ENCODE data around the gene PPP1R7. TPM values are rescaled to one million over a fixed set of nuclear protein-coding genes. Genes with fewer than 3 reads are reported as not detected.

Gene PPP1R7
- total RNA-seq, 1 experiment from 2014 or later, result 80.2 TPM

- Histone ChIP-seq H3K9me3 (no peaks in the 10 kb centered on the region), H3K27me3 (no peaks in the 10 kb centered on the region), H3K4me3 (no peak overlapping the region), H3K36me3 (peaks cover 2% of the 10 kb centered on the region; the same call in 1 of the 2 replicates)
- no peak for DNase-seq
Measured at GRCh38 chr2:241134711-241135110, 15.6 kb upstream of the PPP1R7 start.

GRCh38 chr2:241135737-241136136 is 14.5 kb upstream of the PPP1R7 start:
- H3K27me3 ChIP-seq, result no peaks in the 10 kb centered on the region
- H3K4me3 ChIP-seq, result no peak overlapping the region
- H3K9me3 ChIP-seq, result no peaks in the 10 kb centered on the region
- no peak for DNase-seq
- peaks cover 2% of the 10 kb centered on the region; the same call in 1 of the 2 replicates for H3K36me3 ChIP-seq

- no peaks in the 10 kb centered on the region for H3K9me3 ChIP-seq
- H3K27me3 ChIP-seq, result no peaks in the 10 kb centered on the region
Measured at GRCh38 chr2:241136191-241136590, 14.1 kb upstream of the PPP1R7 start.

GRCh38 chr2:241136661-241137260 is 13.5 kb upstream of the PPP1R7 start:
- Histone ChIP-seq H3K36me3 (peaks cover 2% of the 10 kb centered on the region; the same call in 1 of the 2 replicates), H3K27me3 (no peaks in the 10 kb centered on the region), H3K9me3 (no peaks in the 10 kb centered on the region), H3K4me3 (no peak overlapping the region)
- no peak for DNase-seq

More at GRCh38 chr2:241136191-241136590, 14.1 kb upstream of the PPP1R7 start:
- DNase-seq, result no peak
- Histone ChIP-seq H3K4me3 (no peak overlapping the region), H3K36me3 (peaks cover 2% of the 10 kb centered on the region; the same call in 1 of the 2 replicates)

DNA sequence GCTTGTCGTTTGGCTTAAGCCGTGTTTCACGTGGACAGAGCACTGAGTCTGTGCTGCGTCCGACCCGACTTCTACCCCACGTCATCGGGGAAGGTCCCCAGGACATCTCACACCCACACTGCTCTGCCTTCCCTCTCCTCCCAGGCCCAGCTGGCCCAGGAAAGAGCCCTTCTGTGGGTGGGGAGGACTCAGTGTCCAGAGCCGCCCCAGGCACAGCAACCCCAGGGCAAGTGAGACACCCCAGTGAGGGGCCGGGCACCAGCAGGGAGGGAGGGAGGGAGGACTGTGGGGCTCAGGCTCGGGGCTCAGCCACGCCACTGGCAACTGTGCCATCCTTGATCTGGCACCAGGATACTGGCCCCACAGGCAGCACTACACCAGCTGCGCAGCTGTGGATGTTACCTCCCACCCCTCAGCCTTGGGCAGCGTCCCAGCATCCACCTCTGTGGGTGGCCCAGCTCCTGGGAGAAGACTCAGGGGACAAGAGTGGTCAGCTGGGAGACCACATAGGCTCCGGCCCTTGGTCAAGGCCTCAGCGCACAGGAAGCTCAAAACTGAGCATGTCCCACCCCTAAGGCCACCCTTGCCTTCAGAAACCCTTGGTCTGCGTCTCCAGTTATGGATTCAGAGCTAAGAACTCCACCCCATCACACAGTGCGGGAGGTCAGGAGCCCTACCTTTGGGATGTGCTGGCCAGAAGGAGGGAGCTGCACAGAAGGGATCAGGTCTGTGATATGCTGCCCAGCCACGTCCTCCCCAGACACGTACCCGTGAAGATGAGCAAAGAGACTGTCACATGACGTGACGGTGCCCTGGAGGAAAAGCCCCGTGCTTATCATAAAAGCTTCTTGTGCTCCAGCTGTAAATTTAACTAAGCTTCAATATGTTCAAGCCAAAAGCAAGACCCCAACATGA is 12.7 kb upstream of the PPP1R7 start:
- H3K9me3 ChIP-seq, result no peaks in the 10 kb centered on the region
- no peaks in the 10 kb centered on the region for H3K27me3 ChIP-seq
- H3K36me3 ChIP-seq, result peaks cover 2% of the 10 kb centered on the region; the same call in 1 of the 2 replicates
- DNase-seq, result no peak
- H3K4me3 ChIP-seq, result no peak overlapping the region

GRCh38 chr2:241138471-241138870 is 11.8 kb upstream of the PPP1R7 start:
- H3K36me3 ChIP-seq, result peaks cover 2% of the 10 kb centered on the region; the same call in 1 of the 2 replicates
- no peaks in the 10 kb centered on the region for H3K27me3 ChIP-seq
- H3K9me3 ChIP-seq, result no peaks in the 10 kb centered on the region
- no peak overlapping the region for H3K4me3 ChIP-seq
- DNase-seq, result no peak

DNA sequence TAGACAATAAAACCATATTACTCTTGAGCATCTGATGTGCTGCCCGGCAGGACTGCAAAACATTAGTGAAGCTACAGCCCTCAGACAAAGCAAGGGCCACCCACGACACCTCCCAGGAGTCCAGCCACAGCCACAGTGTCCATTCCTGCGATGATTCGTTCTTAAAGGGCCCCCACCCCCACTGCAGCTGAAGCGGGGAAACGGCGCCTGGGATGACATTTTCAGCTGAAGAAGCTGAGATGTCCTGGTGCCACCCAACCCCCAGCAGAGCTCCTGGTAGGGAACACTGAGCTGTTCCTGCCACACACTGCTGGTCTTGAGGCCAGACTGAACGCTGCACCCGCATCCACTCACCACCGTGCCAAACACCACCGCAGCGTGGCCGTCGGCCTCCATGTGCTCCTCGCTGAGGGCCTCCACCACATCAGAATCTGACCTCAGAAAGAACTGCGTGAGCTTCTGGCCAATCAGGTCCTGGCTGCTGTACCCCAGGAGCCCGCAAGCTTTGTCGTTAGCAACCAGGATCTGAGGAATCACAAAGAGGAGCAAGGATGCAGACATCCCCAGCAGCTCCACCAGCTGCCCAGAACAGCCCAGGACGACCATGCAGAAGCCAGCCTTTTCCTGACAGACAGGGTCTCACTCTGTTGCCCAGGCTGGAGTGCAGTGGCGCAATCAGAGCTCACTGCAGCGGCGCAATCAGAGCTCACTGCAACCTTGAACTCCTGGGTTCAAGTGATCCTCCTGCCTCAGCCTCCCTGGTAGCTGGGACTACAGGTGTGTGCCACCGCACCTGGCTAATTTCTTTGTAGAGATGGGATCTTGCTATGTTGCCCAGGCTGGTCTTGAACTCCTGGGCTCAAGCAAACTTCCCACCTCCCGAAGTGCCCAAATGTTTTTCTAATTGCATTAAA is 10.5 kb upstream of the PPP1R7 start:
- H3K4me3 ChIP-seq, result no peak overlapping the region
- no peak for DNase-seq
- H3K27me3 ChIP-seq, result no peaks in the 10 kb centered on the region
- peaks cover 2% of the 10 kb centered on the region; the same call in 1 of the 2 replicates for H3K36me3 ChIP-seq
- H3K9me3 ChIP-seq, result no peaks in the 10 kb centered on the region

- DNase-seq, result no peak
- Histone ChIP-seq H3K36me3 (peaks cover 2% of the 10 kb centered on the region; the same call in 1 of the 2 replicates), H3K9me3 (no peaks in the 10 kb centered on the region), H3K27me3 (no peaks in the 10 kb centered on the region), H3K4me3 (no peak overlapping the region)
Measured at GRCh38 chr2:241140445-241140840, 9.8 kb upstream of the PPP1R7 start.

DNA sequence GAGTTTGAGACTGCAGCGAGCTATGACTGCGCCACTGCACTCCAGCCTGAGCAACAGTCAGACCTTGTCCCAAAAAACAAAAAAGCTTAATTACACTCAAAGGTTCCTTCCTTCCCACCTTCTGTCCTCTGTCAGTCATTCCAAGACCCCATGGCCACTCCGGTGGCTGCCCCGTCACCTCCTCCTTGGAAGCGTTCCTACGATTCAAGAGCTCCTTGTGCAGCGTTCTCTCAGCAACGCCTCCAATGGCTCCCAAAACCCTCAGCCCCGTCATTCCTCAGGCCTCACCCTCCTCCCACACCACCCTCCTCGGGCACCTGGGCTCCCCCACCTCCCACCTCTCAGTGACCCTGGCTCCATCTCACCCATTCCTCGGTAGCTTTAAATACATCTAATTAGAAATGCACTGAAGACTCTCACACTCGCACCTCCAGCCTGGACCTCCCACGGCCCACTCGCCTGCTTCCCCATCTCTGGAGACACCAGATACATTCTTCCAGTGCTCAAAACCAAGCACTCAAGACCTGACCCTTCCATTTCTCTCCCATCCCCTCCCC is 9.0 kb upstream of the PPP1R7 start:
- Histone ChIP-seq H3K36me3 (peaks cover 2% of the 10 kb centered on the region; the same call in 1 of the 2 replicates), H3K9me3 (no peaks in the 10 kb centered on the region), H3K4me3 (no peak overlapping the region), H3K27me3 (no peaks in the 10 kb centered on the region)
- no peak for DNase-seq

GRCh38 chr2:241142063-241142462 is 8.2 kb upstream of the PPP1R7 start:
- no peaks in the 10 kb centered on the region for H3K9me3 ChIP-seq
- H3K27me3 ChIP-seq, result no peaks in the 10 kb centered on the region
- no peak overlapping the region for H3K4me3 ChIP-seq
- no peak for DNase-seq
- peaks cover 2% of the 10 kb centered on the region; the same call in 1 of the 2 replicates for H3K36me3 ChIP-seq

DNA sequence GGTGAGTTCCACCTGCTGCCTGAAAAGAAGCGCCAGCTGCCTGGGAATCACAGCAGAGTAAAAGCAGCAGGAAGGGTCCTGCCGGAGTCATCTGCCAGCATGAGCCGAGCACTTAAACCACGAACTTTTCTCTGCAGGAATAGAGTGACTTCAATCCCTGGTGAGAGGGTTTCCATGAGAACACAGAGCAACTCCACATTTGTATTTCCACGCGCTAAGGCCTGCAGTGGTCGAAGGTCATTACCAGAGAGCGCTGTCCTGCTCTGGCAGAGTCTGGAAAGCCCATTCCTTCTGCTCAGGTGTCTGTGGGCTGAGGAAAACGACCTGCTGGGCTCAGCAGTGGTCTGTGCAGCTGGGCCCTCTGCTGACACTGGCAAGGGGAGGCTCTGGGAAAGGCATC is 7.7 kb upstream of the PPP1R7 start:
- Histone ChIP-seq H3K36me3 (peaks cover 2% of the 10 kb centered on the region; the same call in 1 of the 2 replicates), H3K4me3 (no peak overlapping the region), H3K27me3 (no peaks in the 10 kb centered on the region), H3K9me3 (no peaks in the 10 kb centered on the region)
- no peak for DNase-seq

DNA sequence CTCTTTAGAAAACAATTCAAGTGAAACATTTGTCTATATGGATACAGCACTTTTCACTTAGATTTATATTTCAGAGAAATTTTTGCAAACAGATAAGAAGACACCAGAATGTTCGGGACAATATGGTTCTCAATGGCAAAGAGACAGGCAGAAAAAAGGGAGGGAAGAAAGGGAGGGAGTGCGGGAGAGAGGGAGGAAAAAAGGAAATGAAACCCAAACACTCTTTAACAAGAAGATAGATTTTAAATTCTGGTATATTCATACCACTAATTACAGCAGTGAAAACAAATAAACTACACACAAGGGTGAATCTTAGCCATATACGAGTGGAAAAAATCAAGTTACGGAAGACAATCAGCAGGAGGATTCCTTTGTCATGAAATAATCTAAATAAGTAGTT is 4.0 kb upstream of the PPP1R7 start:
- DNase-seq, result no peak
- H3K36me3 ChIP-seq, result no peaks in the 10 kb centered on the region
- H3K27me3 ChIP-seq, result no peaks in the 10 kb centered on the region
- no peak overlapping the region for H3K4me3 ChIP-seq
- no peaks in the 10 kb centered on the region for H3K9me3 ChIP-seq

DNA sequence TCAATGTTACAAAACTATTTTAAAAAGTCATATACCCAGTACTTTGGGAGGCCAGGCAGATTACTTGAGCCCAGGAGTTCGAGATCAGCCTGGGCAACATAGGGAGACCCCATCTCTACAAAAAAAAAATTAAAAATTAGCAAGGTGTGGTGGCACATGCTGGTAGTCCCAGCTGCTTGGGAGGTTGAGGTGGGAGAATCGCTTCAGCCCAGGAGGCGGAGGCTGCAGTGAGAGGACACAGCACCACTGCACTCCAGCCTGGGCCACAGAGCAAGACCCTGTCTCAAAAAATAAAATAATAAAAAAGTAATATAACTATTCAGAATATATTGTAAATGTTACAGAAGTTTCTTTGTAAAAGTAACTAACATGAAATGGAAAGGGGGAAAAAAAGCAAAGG is 2.9 kb upstream of the PPP1R7 start:
- H3K27me3 ChIP-seq, result no peaks in the 10 kb centered on the region
- no peak for DNase-seq
- no peaks in the 10 kb centered on the region for H3K9me3 ChIP-seq
- no peaks in the 10 kb centered on the region for H3K36me3 ChIP-seq
- H3K4me3 ChIP-seq, result no peak overlapping the region

GRCh38 chr2:241148239-241148638 is 2.0 kb upstream of the PPP1R7 start:
- peak overlapping the region; percentile 71; the same call in 1 of the 2 replicates for H3K4me3 ChIP-seq
- peaks cover 4% of the 10 kb centered on the region; the same call in 1 of the 2 replicates for H3K36me3 ChIP-seq
- no peaks in the 10 kb centered on the region for H3K9me3 ChIP-seq
- no peak for DNase-seq
- no peaks in the 10 kb centered on the region for H3K27me3 ChIP-seq

GRCh38 chr2:241148891-241149674 is 1.2 kb upstream of the PPP1R7 start, which contains the start of gene PASK:
TSS of gene PASK (minus strand) at chr2:241149472. CDS start at chr2:241143032, 6,440 bp downstream.
- Histone ChIP-seq H3K4me3 (peak within 1 kb of the TSS; percentile 71), H3K9me3 (no peaks in the 10 kb centered on the region), H3K27me3 (no peaks in the 10 kb centered on the region), H3K36me3 (peaks cover 4% of the 10 kb centered on the region)
- peak; percentile 94 for DNase-seq

DNA sequence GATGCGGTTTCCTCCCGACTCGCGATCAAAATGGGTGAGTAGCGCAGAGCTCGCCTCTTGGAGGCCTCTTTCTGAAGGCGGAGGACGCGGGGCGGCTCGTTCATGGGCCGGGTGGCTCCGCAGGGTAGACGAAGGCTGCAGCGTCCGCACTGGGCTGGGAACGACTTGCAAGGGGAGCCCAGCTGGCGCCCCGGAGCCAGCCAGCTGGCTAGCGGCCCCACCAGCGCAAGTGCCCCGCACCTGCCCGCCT is 667 bp upstream of the PPP1R7 start:
- H3K9me3 ChIP-seq, result no peaks in the 10 kb centered on the region
- H3K27me3 ChIP-seq, result no peaks in the 10 kb centered on the region
- H3K36me3 ChIP-seq, result peaks cover 4% of the 10 kb centered on the region
- H3K4me3 ChIP-seq, result peak overlapping the region; percentile 71
- DNase-seq, result no peak
